SHP77 (cell line): ENCODE data around the gene MAOA.
"Not testable (repeated sequence)": the region's sequence is repeated elsewhere in the genome, so short reads cannot be mapped to it uniquely, and the experiment has no call there.

Experiments
- DNase-seq, 2 experiments: peaks; one replicate each; lab custom pipeline; 2025; lab: John Stamatoyannopoulos, UW

MAOA gene

DNA sequence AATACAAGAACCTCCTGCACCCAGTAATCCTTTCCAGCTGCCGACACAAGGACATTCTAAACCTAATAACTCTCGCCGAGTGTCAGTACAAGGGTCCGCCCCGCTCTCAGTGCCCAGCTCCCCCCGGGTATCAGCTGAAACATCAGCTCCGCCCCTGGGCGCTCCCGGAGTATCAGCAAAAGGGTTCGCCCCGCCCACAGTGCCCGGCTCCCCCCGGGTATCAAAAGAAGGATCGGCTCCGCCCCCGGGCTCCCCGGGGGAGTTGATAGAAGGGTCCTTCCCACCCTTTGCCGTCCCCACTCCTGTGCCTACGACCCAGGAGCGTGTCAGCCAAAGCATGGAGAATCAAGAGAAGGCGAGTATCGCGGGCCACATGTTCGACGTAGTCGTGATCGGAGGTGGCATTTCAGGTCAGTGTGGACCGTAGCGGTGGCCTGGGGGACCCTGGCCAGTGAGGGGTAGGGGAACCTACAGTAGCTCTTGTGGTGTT lies at the start of gene MAOA:
Gene MAOA, plus strand, starts transcription at position 295 of the 490 bp plus-strand sequence. Its CDS starts 43 bp downstream, at position 338.
- DNase-seq = peak in 1 of 2 experiments; percentile 45

DNA sequence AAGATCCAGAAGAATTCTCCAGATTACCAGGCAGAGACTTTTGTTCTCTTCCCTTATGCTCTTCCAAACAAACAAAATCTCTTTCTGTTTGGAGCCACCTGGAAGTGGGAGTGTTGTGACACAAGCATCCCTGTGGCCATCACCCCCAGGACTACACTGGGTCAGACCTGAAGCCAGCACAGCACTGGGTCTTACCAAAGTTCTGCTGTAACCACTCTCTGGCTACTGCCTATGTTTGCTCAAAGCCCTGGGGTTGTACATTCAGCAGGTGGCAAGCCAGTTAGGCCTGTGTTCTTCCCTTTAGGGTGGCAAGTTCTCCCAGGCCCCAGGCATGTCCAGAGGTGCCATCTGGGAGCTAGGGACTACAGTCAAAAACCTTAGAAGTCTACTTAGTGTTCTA lies 43.7 kb upstream of the MAOA start:
- DNase-seq = no peak

DNA sequence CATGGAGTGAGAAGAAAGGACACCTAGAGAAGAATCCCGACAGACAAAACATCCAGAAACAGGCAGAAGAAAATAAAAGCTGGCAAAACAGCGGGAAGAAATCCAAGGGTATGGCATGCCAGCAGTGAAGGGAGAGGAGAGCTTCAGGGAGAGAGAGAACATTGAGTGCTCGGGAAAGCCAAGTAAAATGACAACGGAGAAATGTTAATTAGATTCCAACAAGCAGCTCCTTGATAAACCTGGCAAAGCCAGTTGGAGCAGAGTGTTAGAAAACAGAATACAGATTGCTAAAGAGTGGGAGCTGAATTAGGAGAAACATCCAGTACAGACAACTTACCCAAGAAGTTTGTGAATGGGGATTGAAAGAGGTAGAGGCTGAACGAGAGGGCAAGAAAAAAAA lies 40.4 kb upstream of the MAOA start:
- no peak for DNase-seq

DNA sequence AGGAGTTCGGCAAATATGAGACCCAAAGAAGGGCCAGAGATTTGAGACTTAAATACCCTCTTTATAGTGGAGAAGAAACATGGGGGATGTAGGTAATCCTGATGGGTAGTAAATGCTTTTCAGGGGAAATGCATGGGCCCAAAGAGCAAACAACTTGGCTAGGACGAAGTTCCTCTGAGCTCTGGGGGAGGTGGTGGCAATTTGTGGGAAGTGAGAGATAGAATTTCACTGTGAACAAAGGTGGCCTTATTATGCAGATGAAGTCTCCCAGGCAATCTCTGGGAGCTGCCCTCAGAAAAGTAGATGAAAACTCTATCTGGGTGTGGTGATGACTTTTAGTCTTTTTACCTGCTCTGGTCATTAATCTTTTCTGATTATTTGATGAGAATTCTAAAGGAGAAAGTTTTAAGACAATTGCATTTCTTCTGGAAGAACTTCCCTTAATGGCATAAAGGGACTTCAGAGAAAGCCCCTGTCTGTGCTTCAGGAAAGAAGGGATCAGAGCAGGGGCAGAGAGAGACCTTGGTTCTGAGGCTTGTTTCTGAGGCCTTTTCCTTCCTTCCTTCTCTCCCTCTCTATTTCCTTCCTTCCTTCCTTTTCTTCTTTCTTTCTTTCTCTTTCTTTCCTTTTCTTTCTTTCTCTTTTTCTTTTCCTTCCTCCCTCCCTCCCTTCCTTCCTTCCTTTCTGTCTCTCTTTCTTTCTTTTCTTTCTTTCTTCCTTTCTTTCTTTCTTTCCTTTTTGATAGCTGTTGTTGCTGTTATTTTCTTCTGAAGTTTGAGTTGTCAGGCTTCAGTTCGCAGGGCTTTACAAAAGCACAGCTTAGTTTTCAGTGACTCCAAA lies 37.5 kb upstream of the MAOA start:
- no peak for DNase-seq

- not testable (repeated sequence) for DNase-seq
These were observed 36.2 kb upstream of the MAOA start for GRCh38 chrX:43619861-43620260.

DNA sequence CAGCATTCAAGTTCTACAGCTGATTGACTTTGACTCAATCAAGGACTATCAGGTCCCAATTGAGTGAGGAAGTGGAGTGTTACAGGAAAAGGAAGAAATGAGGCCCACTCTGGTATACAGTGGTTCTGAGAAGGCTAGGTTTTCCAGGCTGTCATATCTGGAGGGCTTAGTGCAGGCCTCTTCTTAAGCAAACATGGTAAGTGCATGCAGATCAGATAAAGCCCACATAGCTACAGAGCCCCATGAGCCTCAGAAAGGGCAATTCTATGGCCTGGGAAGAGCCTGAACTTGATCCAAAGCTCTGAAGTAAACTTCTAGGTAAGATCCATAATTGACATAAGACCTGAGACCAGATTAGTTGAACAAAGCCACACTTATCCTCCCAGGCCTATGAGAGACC lies 29.0 kb upstream of the MAOA start:
- DNase-seq = no peak

GRCh38 chrX:43627669-43628068 lies 28.4 kb upstream of the MAOA start:
- DNase-seq = no peak

- DNase-seq = no peak
These were observed 26.9 kb upstream of the MAOA start for GRCh38 chrX:43629229-43629628.

DNA sequence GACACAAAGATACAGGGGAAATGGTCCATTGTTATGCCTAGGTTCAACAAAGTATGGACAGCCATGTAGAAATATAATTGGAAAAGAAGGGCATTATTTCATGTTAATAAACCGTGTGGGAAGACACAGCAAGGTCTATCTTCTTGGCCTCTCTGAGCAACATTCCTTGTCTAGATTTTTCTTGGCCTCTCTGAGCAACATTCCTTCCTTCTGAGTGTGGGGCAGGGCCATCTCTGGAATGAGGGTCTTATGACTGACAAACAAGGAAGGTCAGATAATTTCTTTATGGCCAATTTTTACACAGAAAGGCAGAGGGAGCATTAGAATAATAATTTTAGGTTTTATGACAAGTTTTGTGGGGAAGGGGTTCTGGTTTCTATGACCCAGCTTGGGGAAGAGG lies 24.3 kb upstream of the MAOA start:
- DNase-seq = no peak

- no peak for DNase-seq
These were observed 23.0 kb upstream of the MAOA start for GRCh38 chrX:43633081-43633480.

DNA sequence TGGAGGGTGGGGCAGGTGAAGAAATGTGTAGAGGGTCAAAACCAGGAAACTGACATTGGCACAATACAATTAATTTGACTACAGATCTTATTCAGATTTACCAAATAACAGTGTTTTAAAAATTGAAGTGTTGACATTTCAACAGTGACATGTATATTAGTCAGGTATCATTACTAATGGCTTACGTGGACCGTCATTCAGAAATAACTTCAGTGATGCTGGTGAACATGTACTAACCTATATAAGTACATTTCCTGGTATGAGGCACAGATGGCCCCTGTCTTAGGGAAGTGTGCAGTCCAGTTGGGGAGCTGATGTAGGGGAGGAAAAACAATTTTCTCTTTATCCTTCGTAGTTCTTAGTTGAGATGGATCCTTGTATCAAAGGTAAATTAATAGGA lies 22.3 kb upstream of the MAOA start:
- no peak for DNase-seq

GRCh38 chrX:43640482-43640881 lies 15.6 kb upstream of the MAOA start:
- DNase-seq = no peak

DNA sequence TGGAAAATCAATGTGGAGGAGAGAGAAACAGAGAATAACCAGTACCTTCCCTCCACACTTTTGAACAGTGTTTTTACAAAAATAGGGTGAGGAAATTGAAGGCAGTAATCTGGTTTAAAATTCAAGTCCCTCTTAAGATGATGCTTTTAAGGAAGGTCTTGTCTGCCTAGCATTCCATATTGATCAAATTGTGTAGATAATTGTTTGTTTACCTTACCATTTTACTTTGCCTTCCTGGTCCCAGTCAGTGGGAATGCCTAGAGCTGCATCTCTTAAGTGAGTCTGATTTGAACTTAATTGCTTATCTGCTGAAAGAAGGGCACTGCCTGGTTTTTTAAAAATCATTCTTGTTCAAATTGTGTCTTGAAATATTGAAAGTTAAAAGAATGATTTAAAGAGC lies 14.4 kb upstream of the MAOA start:
- DNase-seq = no peak

- DNase-seq = no peak
These were observed 12.9 kb upstream of the MAOA start for GRCh38 chrX:43643201-43643600.

DNA sequence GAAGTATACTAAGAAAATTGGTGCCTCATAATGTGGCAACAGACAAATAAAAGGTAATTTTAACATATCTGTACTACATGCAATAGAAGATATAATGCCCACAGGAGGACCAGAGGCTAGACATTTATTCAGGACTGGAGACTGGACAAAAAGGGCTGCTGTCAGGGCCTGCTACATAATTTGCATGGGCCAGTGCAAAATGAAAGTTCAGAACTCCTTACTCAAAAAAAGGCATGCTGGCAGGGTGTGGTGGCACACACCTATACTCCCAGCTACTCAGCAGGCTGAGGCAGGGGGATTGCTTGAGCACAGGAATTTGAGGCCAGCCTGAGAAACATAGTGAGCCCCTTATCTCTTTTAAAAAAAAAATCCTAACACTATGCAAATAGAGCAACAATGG lies 12.4 kb upstream of the MAOA start:
- no peak for DNase-seq

DNA sequence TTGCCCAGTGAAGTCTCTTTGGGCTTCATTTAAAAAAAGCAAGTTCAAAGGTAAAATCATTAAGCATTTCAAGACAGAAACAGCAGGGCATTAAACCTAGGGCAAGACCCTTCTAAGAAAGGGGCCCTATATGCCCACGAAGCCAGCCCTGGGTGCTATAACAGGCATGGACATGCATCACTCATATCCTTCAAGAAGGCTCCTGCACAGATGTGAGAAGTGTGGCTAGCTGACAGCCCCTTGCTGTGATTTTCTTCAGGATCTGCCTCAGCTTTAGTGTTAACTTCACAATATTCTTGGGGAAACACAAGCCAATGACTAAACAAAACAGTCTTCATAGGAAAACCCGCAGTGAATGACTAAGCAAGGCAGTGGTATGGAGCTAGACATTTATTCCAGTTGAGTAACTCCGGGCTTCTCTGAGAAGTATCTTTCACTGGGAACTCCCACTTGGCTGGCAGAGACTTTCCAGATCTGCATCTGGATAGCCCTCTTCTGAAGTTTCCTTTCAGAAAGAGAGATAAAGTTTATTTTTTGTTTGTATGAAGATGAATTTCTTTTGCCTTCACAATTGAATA lies 11.9 kb upstream of the MAOA start:
- no peak for DNase-seq

- DNase-seq = no peak
These were observed 9.3 kb upstream of the MAOA start for GRCh38 chrX:43646800-43647199.

- peak; percentile 72 to 73 for DNase-seq
These were observed 1.5 kb upstream of the MAOA start for GRCh38 chrX:43654431-43655150.

- DNase-seq = peak in 1 of 2 experiments; percentile 14
These were observed 721 bp upstream of the MAOA start for GRCh38 chrX:43655151-43656004.

- no peak for DNase-seq
These were observed 1.6 kb downstream of the MAOA start for GRCh38 chrX:43657671-43658070.

- no peak for DNase-seq
These were observed 5.6 kb downstream of the MAOA start for GRCh38 chrX:43661521-43662240.
